Breast epithelium (tissue), 4 donors: ENCODE data around the gene NOP53. TPM values are rescaled to one million over a fixed set of nuclear protein-coding genes. Genes with fewer than 3 reads are reported as not detected.
"Not testable (repeated sequence)": the region's sequence is repeated elsewhere in the genome, so short reads cannot be mapped to it uniquely, and the experiment has no call there.

Source experiments
- DNase-seq, 2 donors: peaks; one replicate each; pipeline ENCODE4 v3.0.0-alpha.2; 2019; ENCODE audit warnings: low spot score in 2 of 2
- H3K27ac ChIP-seq, 2 donors: fragments of 200-600 bp; sonication (generic) in 1 of 2; one replicate each; pipeline ENCODE4 v1.5.1; 2016 to 2019; ENCODE audit warnings: mild to moderate bottlenecking in 1 of 2
- H3K27me3 ChIP-seq, 2 donors: fragments of 200-600 bp; sonication (generic) in 1 of 2; one replicate each; pipeline versions ENCODE4 v1.5.1 to v1.6.0; 2017 to 2019; ENCODE audit warnings: control low read depth in 1 of 2, mild to moderate bottlenecking in 1 of 2
- H3K36me3 ChIP-seq: fragments of 200-600 bp; one replicate; pipeline ENCODE4 v1.5.1; 2019
- H3K4me1 ChIP-seq, 2 donors: fragments of 200-600 bp; sonication (generic); one replicate each; pipeline ENCODE4 v1.5.1; 2016 to 2019; ENCODE audit warnings: control low read depth in 1 of 2
- H3K4me3 ChIP-seq, 3 donors: fragments of 200-600 bp; sonication (generic); 1 replicate in 2 of 3; 2 replicates in 1 of 3; pipeline ENCODE4 v1.5.1; 2016 to 2019; ENCODE audit warnings: mild to moderate bottlenecking in 3 of 3, moderate library complexity in 2 of 3
- H3K9me3 ChIP-seq, 2 donors: fragments of 200-600 bp; sonication (generic) in 1 of 2; one replicate each; pipeline ENCODE4 v1.5.1; 2016 to 2019; ENCODE audit warnings: control low read depth in 1 of 2
- POLR2A ChIP-seq: fragments of 450-650 bp; IDR thresholded peaks from one replicate; pipeline ENCODE4 v1.6.1; 2016; ENCODE audit warnings: antibody characterized with exemption, mild to moderate bottlenecking, moderate library complexity
- POLR2AphosphoS5 ChIP-seq, 3 donors: sonication (generic); formaldehyde crosslinking; IDR thresholded peaks; one replicate each; pipeline ENCODE4 v1.6.1; 2017; ENCODE audit warnings: antibody characterized with exemption in 3 of 3
- intact Hi-C: fragments of 100-400 bp; cut with DNase I; formaldehyde crosslinking; loops from one replicate; pipeline ENCODE4 v1.15.1; 2023; ENCODE audit warnings: low total_unique reads
- total RNA-seq, 3 donors: library from RNA; depleted of rRNA; stranded (reverse); fragments of >200 nt; gene quantifications; one replicate each; pipeline ENCODE4 v1.1.0, GENCODE V29; 2016
- TF ChIP-seq, protein P1 (sequence below), 3 donors: fragments of 450-650 bp; IDR thresholded peaks; one replicate each; pipeline ENCODE4 v1.5.1; 2016 to 2017; ENCODE audit warnings: antibody characterized with exemption in 3 of 3, mild to moderate bottlenecking in 3 of 3, moderate library complexity in 3 of 3

The NOP53 gene
- total RNA-seq, 3 donors from 2014 or later: 391 to 498 (median 457) TPM

DNA sequence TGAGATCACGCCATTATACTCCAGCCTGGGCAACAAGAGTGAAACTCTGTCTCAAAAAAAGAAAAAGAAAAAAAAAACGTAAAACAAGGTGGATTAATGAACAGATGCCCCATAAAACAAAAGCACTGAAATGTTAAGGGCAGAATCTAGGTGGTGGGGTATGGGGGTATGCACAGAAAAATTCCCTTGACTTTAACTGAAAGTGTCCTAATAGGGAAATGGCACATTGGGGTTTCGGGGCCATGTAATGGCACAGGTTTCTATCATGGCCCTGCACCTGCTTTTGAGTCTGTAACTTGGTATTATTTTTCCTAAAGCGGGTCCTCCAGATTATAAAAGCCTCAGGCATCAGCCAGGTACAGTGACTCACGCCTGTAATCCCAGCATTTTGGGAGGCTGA, 16.2 kb downstream of the NOP53 start:
- no peak for DNase-seq
- H3K27ac ChIP-seq: no peak overlapping the region
- no peaks in the 10 kb centered on the region for H3K4me1 ChIP-seq
- intact Hi-C loops: no loop called here
- H3K36me3 ChIP-seq: peaks cover 10% of the 10 kb centered on the region
- no peaks in the 10 kb centered on the region for H3K9me3 ChIP-seq
- H3K4me3 ChIP-seq: no peak overlapping the region
- TF ChIP-seq POLR2A (no peak), POLR2AphosphoS5 (IDR thresholded peaks at IDR 0.05) (no peak)
- TF ChIP-seq, protein P1, sequence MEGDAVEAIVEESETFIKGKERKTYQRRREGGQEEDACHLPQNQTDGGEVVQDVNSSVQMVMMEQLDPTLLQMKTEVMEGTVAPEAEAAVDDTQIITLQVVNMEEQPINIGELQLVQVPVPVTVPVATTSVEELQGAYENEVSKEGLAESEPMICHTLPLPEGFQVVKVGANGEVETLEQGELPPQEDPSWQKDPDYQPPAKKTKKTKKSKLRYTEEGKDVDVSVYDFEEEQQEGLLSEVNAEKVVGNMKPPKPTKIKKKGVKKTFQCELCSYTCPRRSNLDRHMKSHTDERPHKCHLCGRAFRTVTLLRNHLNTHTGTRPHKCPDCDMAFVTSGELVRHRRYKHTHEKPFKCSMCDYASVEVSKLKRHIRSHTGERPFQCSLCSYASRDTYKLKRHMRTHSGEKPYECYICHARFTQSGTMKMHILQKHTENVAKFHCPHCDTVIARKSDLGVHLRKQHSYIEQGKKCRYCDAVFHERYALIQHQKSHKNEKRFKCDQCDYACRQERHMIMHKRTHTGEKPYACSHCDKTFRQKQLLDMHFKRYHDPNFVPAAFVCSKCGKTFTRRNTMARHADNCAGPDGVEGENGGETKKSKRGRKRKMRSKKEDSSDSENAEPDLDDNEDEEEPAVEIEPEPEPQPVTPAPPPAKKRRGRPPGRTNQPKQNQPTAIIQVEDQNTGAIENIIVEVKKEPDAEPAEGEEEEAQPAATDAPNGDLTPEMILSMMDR (IDR thresholded peaks at IDR 0.05): no peak
- no peaks in the 10 kb centered on the region for H3K27me3 ChIP-seq

DNA sequence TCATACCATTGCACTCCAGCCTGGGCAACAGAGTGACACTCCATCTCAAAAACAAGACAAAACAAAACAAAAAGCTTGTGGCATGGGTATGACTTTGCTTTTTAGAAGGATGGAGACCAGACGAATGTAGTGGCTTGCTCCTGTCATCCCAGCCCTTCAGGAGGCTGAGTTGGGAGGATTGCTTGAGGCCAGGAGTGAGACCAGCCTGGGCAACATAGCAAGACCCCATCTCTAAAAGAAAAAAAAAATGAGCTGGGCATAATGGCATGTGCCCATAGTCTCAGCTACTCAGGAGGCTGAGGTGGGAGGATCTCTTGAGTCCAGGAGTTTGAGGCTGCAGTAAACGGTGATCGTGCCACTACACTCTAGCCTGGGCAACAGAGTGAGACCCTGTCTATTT, 16.8 kb downstream of the NOP53 start:
- Histone ChIP-seq H3K4me3 (no peak overlapping the region), H3K36me3 (peaks cover 7% of the 10 kb centered on the region), H3K9me3 (no peaks in the 10 kb centered on the region), H3K4me1 (no peaks in the 10 kb centered on the region), H3K27me3 (no peaks in the 10 kb centered on the region), H3K27ac (no peak overlapping the region)
- DNase-seq: no peak
- TF ChIP-seq POLR2AphosphoS5 (IDR thresholded peaks at IDR 0.05): no peak
- TF ChIP-seq, protein P1 (IDR thresholded peaks at IDR 0.05): no peak
- no peak for TF ChIP-seq POLR2A
- intact Hi-C loops: no loop called here

DNA sequence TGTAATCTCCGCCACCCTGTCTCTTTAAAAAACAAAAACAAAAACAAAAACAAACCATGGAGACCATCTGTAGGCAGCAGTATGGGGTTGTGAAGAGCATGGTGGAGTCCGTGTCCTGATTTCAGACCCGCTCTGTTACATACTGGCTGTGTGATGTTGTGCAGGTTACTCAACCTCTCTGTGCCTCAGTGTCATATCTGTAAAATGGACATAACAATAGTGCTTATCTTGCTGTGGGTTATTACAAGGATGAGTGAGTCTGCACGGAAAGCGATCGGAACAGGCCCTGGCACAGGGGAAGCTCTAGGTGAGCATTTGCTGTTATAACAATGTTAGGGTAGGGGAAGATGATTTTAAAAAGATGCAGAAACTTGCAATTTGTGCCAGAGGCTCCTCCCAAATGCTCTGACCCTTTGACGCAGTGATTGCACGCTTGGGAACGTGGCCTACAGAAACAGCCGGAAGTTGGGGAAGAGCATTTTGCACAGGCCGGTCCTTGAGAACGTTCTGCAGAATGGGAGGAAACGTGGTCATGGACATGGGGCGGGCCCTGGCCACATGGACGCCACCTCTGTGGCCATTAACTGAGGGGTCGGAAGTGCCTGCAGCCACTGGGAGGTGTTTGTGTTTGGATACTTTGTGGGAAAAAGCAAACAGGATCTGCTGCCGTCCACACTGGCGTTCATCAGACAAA, 17.4 kb downstream of the NOP53 start:
- H3K36me3 ChIP-seq: peaks cover under 1% of the 10 kb centered on the region
- DNase-seq: no peak
- H3K27me3 ChIP-seq: no peaks in the 10 kb centered on the region
- TF ChIP-seq POLR2A (no peak), POLR2AphosphoS5 (IDR thresholded peaks at IDR 0.05) (peak in 1 of 3 donors; percentile 60)
- intact Hi-C loops: no loop called here
- H3K4me1 ChIP-seq: no peaks in the 10 kb centered on the region
- H3K9me3 ChIP-seq: no peaks in the 10 kb centered on the region
- H3K4me3 ChIP-seq: no peak overlapping the region
- peak overlapping the region in 1 of 2 donors; percentile 32 for H3K27ac ChIP-seq

DNA sequence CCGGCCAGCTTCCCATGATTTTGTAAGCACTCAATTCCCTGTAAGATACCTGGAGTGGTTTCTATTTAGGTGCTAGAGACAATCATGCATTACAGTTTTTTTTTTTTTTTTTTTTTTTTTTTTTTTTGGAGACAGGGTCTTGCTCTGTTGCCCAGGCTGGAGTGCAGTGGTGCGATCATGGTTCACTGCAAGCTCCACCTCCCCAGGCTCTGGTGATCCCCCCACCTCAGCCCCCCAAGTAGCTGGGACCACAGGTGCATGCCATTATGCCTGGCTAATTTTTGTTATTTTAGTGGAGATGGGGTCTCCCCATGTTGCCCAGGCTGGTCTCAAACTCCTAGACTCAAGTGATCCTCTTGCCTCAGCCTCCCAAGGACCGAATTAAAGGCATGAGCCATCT, 19.4 kb downstream of the NOP53 start:
- H3K36me3 ChIP-seq, H3K9me3 ChIP-seq, H3K27ac ChIP-seq, H3K27me3 ChIP-seq, DNase-seq, H3K4me3 ChIP-seq, intact Hi-C loops, H3K4me1 ChIP-seq: not testable (repeated sequence)

DNA sequence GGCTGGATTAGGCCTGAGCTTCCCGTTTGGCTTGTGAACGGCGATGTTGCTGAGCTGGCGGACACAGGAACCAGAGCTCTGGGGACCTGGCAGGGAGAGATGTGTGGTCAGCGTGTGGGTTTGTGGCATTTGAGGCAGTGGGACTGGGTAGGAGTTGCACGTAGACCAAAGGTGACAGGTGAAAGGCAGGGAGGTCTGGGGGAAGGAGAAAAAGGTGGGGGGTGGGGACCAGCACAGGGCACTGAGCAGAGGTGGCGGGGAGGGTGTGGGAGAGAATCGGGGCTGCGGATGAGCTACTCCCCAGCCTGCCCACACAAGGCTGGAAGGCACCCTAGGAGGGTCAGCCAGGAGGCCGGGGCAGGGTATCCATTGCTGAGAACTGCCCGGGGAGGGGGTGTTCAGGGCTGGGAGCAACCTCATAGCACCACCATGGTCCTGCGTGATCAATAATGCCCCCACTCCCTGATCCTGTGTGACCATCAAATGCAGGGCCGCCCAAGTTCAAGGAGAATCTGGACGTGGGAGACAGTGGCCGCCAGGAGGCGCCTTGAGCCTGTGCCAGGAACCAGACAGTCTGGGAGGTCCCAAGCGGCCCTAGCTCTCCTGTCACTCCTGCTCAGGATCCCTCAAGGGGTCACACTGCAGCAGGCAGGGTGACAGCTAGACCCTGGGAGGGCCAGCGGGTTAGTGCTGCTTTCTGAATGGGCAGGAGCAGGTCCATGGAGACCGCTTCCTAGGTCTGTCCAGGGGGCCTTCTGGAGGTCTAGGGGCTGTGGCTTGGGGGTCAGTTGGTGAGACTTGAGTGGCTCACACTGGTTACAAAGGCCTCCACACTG, 20.4 kb downstream of the NOP53 start:
- no peak for TF ChIP-seq POLR2A
- TF ChIP-seq, protein P1 (IDR thresholded peaks at IDR 0.05): peak in 2 of 3 donors; percentile 65 to 71
- H3K4me3 ChIP-seq: no peak overlapping the region
- peak overlapping the region in 1 of 2 donors; percentile 19 for H3K27ac ChIP-seq
- no peaks in the 10 kb centered on the region for H3K27me3 ChIP-seq
- peak in 1 of 2 donors; percentile 69 for DNase-seq
- no peaks in the 10 kb centered on the region for H3K9me3 ChIP-seq
- H3K4me1 ChIP-seq: no peaks in the 10 kb centered on the region
- H3K36me3 ChIP-seq: no peaks in the 10 kb centered on the region
- intact Hi-C loops: no loop called here

DNA sequence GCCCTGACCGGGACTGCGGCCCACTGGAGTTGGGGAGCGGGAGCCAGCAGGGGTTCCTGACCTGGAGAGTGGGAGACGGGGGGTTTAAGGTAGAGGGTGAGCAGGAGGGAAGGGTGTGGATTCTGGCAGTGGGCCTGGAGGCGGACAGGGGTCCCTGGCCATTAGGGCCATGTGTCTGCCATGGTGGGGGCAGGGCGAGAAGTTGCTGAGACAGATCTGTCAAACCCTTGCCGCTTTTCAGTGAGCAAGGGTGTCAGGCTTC, 20.9 kb downstream of the NOP53 start:
- H3K27me3 ChIP-seq: no peaks in the 10 kb centered on the region
- no peak overlapping the region for H3K4me3 ChIP-seq
- no peaks in the 10 kb centered on the region for H3K9me3 ChIP-seq
- intact Hi-C loops: no loop called here
- DNase-seq: no peak
- no peaks in the 10 kb centered on the region for H3K4me1 ChIP-seq
- H3K27ac ChIP-seq: no peak overlapping the region
- TF ChIP-seq POLR2AphosphoS5 (IDR thresholded peaks at IDR 0.05) (no peak), POLR2A (no peak)
- TF ChIP-seq, protein P1 (IDR thresholded peaks at IDR 0.05): no peak
- H3K36me3 ChIP-seq: no peaks in the 10 kb centered on the region
